Measurements from ENCODE around the gene RPL9. TPM values are rescaled to one million over a fixed set of nuclear protein-coding genes. Genes with fewer than 3 reads are reported as not detected.
"Not testable (repeated sequence)": the region's sequence is repeated elsewhere in the genome, so short reads cannot be mapped to it uniquely, and the experiment has no call there.

RPL9 gene
- total RNA-seq, 1 donor, result 3,884 TPM

DNA sequence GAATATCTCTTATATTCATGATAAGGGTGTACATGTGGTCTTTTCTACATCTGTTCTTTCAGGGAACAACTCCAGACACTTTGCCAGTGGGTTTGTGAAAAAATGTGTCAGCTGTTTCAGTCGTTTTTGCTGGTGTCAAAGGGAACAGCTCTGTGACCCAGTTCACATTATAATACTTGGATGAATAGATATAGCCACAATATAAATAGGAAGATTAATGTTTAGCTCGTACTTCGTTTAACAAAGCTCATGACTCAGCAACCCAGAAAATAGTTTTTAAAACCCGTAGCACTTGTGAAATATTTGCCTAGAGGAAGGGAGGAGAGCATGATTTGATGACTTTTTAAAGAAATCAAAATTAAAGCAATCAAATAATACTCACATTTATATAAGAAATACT is 8.0 kb upstream of the RPL9 start:
- H3K4me3 ChIP-seq (ENCODE audit: low read depth, low read length), result no peak overlapping the region
- peak; percentile 35 for DNase-seq (ENCODE audit: low read depth)
- TF ChIP-seq, protein P1, sequence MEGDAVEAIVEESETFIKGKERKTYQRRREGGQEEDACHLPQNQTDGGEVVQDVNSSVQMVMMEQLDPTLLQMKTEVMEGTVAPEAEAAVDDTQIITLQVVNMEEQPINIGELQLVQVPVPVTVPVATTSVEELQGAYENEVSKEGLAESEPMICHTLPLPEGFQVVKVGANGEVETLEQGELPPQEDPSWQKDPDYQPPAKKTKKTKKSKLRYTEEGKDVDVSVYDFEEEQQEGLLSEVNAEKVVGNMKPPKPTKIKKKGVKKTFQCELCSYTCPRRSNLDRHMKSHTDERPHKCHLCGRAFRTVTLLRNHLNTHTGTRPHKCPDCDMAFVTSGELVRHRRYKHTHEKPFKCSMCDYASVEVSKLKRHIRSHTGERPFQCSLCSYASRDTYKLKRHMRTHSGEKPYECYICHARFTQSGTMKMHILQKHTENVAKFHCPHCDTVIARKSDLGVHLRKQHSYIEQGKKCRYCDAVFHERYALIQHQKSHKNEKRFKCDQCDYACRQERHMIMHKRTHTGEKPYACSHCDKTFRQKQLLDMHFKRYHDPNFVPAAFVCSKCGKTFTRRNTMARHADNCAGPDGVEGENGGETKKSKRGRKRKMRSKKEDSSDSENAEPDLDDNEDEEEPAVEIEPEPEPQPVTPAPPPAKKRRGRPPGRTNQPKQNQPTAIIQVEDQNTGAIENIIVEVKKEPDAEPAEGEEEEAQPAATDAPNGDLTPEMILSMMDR (IDR thresholded peaks at IDR 0.05; ENCODE audit: insufficient read depth, low read length), result no peak

GRCh38 chr4:39464886-39465501 is 6.3 kb upstream of the RPL9 start:
- peak; percentile 90 for DNase-seq (ENCODE audit: low read depth)
- H3K4me3 ChIP-seq (ENCODE audit: low read depth, low read length), result no peak overlapping the region
- TF ChIP-seq, protein P1 (IDR thresholded peaks at IDR 0.05; ENCODE audit: insufficient read depth, low read length), result no peak

GRCh38 chr4:39458161-39458504 is 589 bp downstream of the RPL9 start:
- peak overlapping the region; percentile 90 for H3K4me3 ChIP-seq (ENCODE audit: low read depth, low read length)
- DNase-seq (ENCODE audit: low read depth), result not testable (repeated sequence)

DNA sequence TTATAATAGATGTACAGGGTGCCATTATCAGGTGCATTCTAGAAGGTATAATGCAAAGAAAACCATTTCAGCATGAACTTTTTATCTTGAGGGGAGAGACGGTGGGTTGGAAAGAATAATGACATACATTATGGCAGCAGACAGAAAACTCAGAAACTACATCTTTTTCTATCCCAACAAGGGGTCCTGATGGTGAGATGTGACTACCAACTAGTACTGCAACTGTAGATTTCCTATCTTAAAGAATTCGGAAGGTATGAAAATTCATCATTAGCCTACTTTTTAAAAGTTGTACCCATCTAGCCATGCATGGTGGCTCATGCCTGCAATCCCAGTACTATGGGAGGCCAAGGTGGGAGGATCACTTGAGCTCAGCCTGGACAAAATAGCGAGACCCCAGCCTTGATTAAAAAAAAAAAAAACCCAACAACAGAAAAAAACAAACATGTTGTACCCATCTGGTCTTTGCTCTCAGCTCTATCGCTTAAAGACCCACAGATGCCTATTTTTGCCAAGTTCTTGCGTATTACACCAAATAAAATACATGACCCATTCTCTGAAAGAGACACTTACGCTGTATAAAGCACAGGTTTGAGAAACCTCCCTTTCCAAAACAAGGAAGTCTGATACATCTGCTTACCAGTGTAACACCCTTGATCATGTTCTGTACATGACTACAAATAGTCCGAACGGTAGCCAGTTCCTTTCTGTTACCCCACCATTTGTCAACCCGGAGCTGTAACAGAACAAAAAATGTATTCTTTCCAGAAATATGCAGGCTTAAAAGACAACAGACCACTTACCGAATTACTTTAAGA is 1.6 kb downstream of the RPL9 start:
- H3K4me3 ChIP-seq (ENCODE audit: low read depth, low read length), result peak overlapping the region; percentile 90
- DNase-seq (ENCODE audit: low read depth), result no peak

DNA sequence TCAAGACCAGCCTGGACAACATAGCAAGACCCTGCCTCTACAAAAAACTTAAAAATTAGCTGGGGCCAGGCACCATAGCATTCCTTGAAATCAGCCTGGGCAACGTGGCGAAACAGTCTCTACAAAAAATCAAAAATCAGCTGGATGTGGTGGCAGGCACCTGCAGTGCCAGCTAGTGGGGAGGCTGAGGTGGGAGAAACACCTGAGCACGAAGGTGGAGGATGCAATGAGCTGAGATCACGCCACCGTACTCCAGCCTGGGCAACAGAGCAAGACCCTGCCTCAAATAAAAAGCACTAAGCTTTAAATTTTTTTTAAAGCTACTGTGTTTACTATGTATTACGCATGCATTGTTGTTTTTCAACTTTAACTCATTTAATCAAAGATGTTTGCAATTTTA is 3.2 kb downstream of the RPL9 start:
- H3K4me3 ChIP-seq (ENCODE audit: low read depth, low read length), result no peak overlapping the region
- TF ChIP-seq, protein P1 (IDR thresholded peaks at IDR 0.05; ENCODE audit: insufficient read depth, low read length), result no peak
- DNase-seq (ENCODE audit: low read depth), result no peak

More for the DNA sequence above, 1.6 kb downstream of the RPL9 start:
- TF ChIP-seq, protein P1 (IDR thresholded peaks at IDR 0.05; ENCODE audit: insufficient read depth, low read length), result no peak

GRCh38 chr4:39453738-39454137 is 5.0 kb downstream of the RPL9 start:
- H3K4me3 ChIP-seq (ENCODE audit: low read depth, low read length), result no peak overlapping the region
- no peak for DNase-seq (ENCODE audit: low read depth)
- TF ChIP-seq, protein P1 (IDR thresholded peaks at IDR 0.05; ENCODE audit: insufficient read depth, low read length), result no peak

DNA sequence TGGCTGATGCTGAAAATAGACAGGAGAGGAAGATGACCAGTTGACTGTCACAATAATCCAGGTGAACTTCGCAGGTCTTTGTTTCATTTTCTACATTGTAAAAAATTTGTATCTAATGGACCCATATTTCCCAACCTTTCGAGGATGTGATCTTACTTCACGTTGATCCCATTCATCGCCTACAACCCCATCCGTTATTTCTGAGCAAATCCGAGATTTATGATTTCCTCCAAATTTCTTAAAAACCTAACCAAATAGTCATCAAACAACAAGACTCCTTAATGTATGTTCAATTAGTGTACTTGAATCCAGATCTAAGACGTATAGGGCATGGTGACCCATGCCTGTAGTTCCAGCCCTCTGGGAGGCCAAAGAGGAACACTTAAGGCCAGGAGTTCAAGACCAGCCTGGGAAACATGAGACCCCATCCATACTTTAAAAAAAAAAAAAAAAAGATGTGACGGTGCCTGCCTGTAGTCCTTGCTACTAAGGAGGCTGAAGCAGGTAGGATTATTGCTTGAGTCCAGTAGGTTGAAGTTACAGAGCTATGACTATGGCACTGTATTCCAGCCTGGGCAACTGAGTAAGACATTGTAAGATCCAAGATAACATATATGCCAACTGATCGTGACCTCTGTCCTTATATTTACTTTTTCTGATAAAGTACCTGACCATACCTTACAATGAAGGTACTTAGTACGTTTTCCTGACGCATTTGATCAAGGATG is 5.7 kb downstream of the RPL9 start:
- H3K4me3 ChIP-seq (ENCODE audit: low read depth, low read length), result no peak overlapping the region
- no peak for DNase-seq (ENCODE audit: low read depth)
- TF ChIP-seq, protein P1 (IDR thresholded peaks at IDR 0.05; ENCODE audit: insufficient read depth, low read length), result no peak

Measured in fibroblast of the aortic adventitia (primary cell).